ENCODE data around the gene ZXDC. TPM values are rescaled to one million over a fixed set of nuclear protein-coding genes. Genes with fewer than 3 reads are reported as not detected.

ZXDC gene
- total RNA-seq, 4 donors from 2014 or later, result 16.0 to 34.5 (median 27.3) TPM

- no peak for DNase-seq
- TF ChIP-seq CTCF (IDR thresholded peaks at IDR 0.05) (no peak), POLR2A (IDR thresholded peaks at IDR 0.05) (no peak)
- H3K27me3 ChIP-seq, result no peaks in the 10 kb centered on the region
- H3K9me3 ChIP-seq, result peaks cover 0 to 7% (median 0%) of the 10 kb centered on the region in 3 donors
- peaks cover 13 to 60% (median 21%) of the 10 kb centered on the region in 3 donors for H3K36me3 ChIP-seq
- H3K4me3 ChIP-seq, result no peak overlapping the region
- no peaks in the 10 kb centered on the region for H3K4me1 ChIP-seq
- no peak overlapping the region for H3K27ac ChIP-seq
- intact Hi-C loops (cut with DNase I), result no loop called here
- 73 to 75% methylated on average over 2 to 4 of the region's 13 CpGs for WGBS, 2 donors
Observed at GRCh38 chr3:126433496-126434263, 42.0 kb downstream of the ZXDC start.

GRCh38 chr3:126433105-126433430 is 42.6 kb downstream of the ZXDC start:
- peaks cover 11 to 54% (median 18%) of the 10 kb centered on the region in 3 donors for H3K36me3 ChIP-seq
- no peak for DNase-seq
- no peaks in the 10 kb centered on the region for H3K4me1 ChIP-seq
- no peak overlapping the region for H3K27ac ChIP-seq
- TF ChIP-seq CTCF (IDR thresholded peaks at IDR 0.05) (no peak), POLR2A (IDR thresholded peaks at IDR 0.05) (no peak)
- intact Hi-C loops (cut with DNase I), result no loop called here
- no peaks in the 10 kb centered on the region for H3K27me3 ChIP-seq
- 91 to 100% methylated on average over 1 to 5 of the region's 6 CpGs for WGBS, 2 donors
- no peak overlapping the region for H3K4me3 ChIP-seq
- peaks cover 0 to 7% (median 0%) of the 10 kb centered on the region in 3 donors for H3K9me3 ChIP-seq

GRCh38 chr3:126432361-126433104 is 43.2 kb downstream of the ZXDC start:
- Histone ChIP-seq H3K27ac (no peak overlapping the region), H3K9me3 (peaks cover 0 to 7% (median 3%) of the 10 kb centered on the region in 3 donors), H3K27me3 (no peaks in the 10 kb centered on the region), H3K4me3 (no peak overlapping the region), H3K36me3 (peaks cover 5 to 49% (median 15%) of the 10 kb centered on the region in 3 donors), H3K4me1 (no peaks in the 10 kb centered on the region)
- intact Hi-C loops (cut with DNase I), result no loop called here
- WGBS, 2 donors, result 49 to 73% methylated on average over 2 to 3 of the region's 4 CpGs
- TF ChIP-seq CTCF (IDR thresholded peaks at IDR 0.05) (no peak), POLR2A (IDR thresholded peaks at IDR 0.05) (no peak)
- no peak for DNase-seq

- TF ChIP-seq POLR2A (IDR thresholded peaks at IDR 0.05) (no peak), CTCF (IDR thresholded peaks at IDR 0.05) (no peak)
- H3K9me3 ChIP-seq, result peaks cover 0 to 10% (median 8%) of the 10 kb centered on the region in 3 donors
- intact Hi-C loops (cut with DNase I), result no loop called here
- DNase-seq, result no peak
- H3K27ac ChIP-seq, result no peak overlapping the region
- H3K36me3 ChIP-seq, result peaks cover 0 to 34% (median 7%) of the 10 kb centered on the region in 3 donors
- H3K4me1 ChIP-seq, result no peaks in the 10 kb centered on the region
- H3K4me3 ChIP-seq, result no peak overlapping the region
- 73 to 89% methylated on average over 1 of the region's 1 CpG for WGBS, 2 donors
- H3K27me3 ChIP-seq, result no peaks in the 10 kb centered on the region
Observed at GRCh38 chr3:126431103-126431534, 44.6 kb downstream of the ZXDC start.

- no peak for DNase-seq
- Histone ChIP-seq H3K4me3 (no peak overlapping the region), H3K36me3 (no peaks in the 10 kb centered on the region), H3K27ac (no peak overlapping the region), H3K4me1 (no peaks in the 10 kb centered on the region), H3K9me3 (peaks cover 0 to 13% (median 5%) of the 10 kb centered on the region in 3 donors), H3K27me3 (peaks cover 0 to 4% (median 0%) of the 10 kb centered on the region in 4 donors)
- 63 to 80% methylated on average over 3 of the region's 3 CpGs for WGBS, 2 donors
- intact Hi-C loops (cut with DNase I), result no loop called here
- TF ChIP-seq POLR2A (IDR thresholded peaks at IDR 0.05) (no peak), CTCF (IDR thresholded peaks at IDR 0.05) (no peak)
Observed at GRCh38 chr3:126424751-126425150, 50.9 kb downstream of the ZXDC start.

All from esophagus squamous epithelium (tissue), 5 donors.